GM19043 (cell line): ENCODE results near the gene DAP.
"Not testable (repeated sequence)": the region's sequence is repeated elsewhere in the genome, so short reads cannot be mapped to it uniquely, and the experiment has no call there.

ENCODE experiments used
- ATAC-seq: cut with Tn5 transposase; IDR thresholded peaks from one replicate; pipeline ENCODE4 v1.9.1; 2021; ENCODE audit warnings: low read depth; ENCODE audit not compliant: unreplicated experiment

Gene DAP

DNA sequence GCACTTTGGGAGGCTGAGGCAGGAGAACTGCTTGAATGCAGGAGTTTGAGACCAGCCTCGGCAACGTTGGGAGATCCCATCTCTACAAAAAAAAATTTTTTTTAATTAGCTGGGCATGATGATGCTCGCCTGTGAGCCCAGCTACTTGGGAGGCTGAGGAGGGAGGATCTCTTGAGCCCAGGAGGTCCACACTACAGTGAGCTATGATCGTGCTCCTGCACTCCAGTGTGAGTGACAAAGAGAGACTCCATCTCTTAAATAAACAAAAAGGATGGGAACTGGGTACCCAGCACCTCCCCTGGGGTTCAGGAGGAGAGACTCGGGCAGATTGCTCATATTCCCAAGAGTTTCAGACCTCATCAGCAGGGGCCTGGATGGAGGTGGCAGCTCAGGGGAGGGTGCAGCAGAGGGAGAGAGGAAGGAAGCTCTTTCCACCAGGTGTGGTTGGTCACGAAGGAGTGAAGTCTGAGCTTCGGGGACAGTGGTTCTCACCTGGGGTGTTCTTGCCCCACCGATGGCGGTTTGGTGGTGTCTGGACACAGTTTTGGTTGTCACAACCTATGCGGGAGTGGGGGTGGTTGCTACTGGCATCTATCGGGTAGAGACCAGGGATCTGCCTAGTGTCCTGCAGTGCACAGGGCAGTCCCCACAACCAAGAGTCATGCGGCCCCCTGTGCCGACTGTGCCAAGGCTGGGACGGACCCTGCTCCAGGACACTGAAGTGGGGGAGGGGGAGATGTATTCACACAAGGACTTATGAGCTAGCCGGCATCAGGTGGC, 124.5 kb downstream of the DAP start:
- no peak for ATAC-seq

DNA sequence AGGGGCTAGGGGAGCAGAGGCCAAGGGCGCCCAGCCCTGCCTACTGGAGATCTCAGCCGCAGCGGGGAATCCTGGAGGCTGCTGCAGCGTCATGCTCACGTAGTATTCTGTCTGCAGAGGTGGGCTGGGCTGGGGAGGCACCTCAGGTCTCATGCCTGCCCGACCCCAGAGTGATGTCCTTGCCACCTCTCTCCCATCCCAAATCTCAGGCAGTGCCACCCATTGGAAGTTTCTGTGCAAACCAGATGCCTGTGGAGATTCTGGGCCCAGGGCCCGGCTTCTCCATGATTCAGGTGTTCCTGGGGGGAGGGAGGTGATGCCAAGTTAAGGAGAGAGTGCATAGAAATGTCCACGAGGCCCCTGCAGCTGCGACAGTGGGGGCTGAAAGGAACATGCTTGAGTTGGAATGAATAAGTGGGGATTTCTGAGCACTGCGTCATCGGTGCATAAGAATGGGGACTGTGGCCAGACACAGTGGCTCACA, 125.1 kb downstream of the DAP start:
- no peak for ATAC-seq

DNA sequence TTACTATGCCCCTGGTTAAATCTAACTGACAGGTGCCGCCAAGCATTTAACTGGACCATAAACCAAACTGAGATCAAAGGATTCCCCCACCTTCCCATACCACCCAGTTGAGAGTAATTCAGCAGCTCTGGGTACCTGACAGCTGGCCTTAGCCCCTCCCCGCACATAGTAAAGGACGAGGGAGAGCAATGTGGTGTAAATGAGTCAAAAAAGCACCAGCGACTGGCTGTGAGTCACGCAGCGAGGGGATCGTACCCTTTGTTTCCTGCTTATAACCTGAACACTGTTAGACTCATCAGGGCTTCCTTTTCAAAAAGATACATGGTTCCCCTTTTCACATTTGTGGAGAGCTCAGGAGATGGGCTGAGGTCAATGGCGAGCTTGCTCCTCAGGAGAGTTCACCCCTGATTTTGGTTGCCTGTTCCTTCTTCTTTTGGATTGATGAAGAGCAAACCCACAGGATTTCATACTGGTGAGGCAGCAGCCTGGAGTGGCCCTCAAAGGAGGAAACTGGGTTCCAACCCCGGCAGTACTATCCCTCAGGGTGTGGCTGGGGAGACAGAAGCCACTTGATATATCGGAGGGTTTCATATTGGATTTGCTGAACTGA, 125.7 kb downstream of the DAP start:
- ATAC-seq = peak; percentile 65

DNA sequence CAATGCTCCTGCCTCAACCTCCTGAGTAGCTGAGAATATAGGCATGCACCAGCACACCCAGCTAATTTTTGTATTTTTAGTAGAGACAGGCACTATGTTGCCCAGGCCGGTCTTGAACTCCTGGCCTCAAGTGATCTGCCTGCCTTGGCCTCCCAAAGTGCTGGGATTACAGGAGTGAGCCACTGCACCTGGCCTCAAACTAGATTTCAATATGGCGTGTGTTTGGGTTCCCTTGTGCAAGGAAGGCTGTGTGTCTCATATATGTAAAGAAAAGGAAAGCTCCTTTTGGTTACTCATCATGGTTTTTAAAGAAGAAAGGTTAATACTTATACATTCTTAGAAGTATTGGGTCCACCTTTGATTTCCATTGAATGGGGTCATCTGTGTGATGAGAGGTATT, 126.5 kb downstream of the DAP start:
- ATAC-seq = no peak

DNA sequence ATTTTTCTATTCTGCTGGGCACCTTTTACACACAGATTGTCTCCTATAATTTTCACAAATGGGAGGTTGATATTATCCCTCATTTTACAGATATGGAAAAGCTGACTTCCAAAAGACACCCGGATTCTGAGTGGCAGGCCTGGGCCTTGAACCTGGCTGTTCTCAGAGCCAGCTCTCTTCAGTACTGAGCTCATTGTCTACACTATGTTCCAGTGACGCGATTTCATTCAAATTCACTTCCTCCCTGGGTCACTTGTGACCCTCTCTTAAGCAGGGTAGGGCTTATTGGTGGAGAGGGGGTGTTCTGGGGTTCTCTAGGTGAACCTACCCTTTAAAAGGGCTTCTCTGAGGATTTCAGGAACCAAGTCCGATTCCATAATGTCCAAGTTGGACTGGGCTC, 127.0 kb downstream of the DAP start:
- no peak for ATAC-seq

DNA sequence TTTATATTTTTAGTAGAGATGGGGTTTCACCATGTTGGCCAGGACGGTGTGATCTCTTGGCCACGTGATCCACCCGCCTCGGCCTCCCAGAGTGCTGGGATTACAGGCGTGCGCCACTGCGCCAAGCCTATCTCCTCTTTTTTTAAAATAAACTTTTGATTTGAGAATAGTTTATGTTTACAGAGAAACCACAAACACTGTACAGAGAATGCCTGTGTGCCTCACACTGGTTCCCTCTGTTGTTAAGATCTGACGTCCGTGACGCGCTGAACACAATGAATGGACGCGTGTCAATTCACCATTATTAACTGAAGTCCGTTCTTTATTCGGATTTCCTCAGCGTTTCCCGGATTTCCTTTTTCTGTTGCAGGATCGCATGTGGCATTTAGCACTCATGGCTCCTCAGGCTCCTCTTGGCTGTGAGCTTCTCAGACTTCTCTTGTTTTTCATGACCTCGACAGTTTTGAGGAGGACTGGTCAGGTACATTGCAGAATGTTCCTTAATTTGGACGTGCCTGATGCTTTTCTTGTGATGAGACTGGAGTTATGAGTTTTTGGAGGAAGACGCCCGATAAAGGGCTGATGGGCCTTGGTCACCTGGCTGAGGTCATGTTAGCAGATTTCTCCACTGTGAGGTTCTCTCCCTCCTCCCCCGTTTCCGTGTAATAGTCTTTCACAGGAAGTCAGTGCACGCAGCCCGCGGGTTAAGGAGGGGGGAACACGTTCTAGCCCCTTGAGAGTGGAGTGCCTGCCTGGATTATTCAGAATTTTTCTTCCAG, 127.6 kb downstream of the DAP start:
- no peak for ATAC-seq

DNA sequence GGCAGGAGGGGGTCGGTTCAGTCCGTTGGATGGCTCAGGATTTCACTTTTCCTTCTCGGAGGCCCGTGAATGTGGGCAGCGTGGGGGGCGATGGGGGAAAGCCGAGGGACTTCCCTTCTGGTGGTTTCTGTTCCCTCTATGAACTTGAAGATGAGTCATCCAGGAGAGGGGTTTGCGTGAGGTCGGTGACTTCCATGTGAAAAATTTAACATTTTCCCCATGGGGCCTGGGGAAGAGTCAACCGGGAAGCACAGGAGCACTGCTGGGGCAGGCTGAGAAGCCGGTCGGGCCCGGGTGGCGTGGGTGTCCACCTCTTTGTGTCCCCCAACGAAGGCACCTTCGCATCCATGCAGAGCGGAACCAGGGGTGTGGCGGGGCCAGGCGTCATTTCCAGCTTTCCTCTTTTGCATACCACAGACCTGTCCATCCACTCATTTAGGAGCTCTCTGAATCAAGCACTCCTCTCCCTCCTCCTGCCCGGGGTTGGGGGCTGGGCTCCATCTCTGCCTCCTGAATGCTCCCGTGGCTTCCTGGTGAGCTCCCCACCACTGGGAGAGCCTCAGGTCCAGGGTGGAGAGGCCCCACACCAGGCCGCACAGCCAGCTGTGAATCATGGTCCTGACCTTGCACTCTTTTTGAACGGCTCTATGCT, 128.8 kb downstream of the DAP start:
- ATAC-seq = peak; percentile 33

DNA sequence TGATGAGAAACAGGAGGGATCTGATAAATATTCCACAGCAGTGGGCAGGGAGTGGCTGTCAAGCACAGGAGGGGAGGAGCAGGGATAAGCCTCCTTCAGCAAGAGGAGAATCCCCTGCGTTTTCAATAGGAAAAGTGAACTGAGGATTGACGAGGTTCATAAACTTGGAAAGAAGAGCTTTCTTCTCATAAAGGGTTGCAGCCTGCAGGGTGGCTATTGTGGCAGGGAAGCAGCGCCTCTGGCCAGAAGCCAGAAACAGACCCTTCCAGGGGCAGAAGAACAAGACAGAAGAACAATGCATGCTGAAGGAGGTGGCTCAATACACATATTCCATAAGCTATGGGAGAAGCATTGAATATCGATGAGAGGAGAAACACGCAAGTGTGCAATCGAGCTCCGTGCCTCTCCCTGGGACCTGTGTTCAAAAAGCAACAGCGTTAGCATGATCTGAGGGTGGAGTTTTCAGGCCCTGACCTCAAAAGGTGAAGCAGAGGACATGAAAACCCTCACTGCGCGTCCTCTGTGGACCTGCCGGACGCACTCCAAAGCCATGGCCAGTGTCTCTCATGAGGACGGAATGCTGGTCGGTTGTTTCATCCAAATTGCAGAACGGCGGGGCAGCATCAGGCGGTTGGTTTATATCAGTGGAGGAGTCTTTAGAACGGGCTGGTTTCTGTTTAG, 129.6 kb downstream of the DAP start:
- ATAC-seq = peak; percentile 2

DNA sequence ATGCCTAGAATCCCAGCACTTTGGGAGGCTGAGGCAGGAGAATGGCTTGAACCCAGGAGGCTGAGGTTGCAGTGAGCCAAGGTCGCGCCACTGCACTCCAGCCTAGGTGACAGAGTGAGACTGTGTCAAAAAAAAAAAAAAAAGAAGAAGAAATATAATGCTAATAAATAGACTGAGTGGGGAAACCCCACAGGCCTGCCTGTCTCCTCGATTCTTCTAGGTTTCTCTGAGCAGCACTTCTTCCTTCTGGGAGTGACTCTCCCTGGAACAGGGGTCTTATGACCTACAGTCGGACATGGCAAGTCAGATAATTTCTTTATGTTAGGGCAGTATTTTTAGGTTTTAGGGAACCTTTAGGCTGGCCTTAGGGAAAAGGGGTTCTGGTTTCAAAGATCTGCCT, 130.3 kb downstream of the DAP start:
- not testable (repeated sequence) for ATAC-seq

DNA sequence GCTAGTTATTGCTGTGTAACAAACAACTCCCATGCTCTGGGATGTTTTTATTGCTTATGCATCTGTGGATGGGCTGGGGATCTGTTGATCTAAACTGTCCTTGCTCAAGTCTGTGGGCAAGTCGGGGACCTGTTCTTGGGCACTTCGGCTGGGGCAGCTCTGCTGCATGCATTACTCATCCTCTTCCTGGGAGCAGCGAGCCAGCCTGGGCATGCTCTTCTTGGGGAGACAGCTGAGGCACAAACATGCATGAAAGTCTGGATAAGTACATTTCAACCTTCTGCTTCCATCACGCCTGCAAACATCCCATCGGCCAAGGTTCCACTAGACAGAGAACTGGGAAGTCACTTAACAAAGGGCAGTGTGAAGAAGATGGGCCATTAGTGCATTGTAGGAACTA, 130.9 kb downstream of the DAP start:
- ATAC-seq = no peak

DNA sequence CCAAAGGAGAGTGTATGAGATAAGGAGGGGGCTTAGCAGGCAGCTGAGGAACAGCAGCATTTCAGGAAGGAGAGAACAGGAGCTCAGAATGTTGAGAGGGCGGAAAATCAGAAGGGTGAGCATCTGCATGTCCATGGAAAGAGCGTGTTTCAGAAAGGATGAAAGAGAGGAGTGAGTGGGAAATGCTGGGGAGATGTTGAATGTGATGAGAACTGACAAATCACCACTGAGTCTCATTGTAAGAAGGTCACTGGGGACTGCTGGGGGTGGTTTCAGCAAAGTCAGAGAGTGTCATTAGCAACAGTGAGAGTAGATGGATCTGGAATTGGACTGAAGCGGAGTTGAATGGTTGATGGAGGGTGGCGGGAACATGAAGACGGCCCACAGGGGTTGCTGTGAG, 131.4 kb downstream of the DAP start:
- no peak for ATAC-seq
